ENCODE measurements around the gene MAGI2. TPM values are rescaled to one million over a fixed set of nuclear protein-coding genes. Genes with fewer than 3 reads are reported as not detected.
A peak's percentile ranks its signal among the peaks of the same experiment; 100 is the strongest.

MAGI2 gene
- total RNA-seq, 4 donors from 2014 or later: 0.90 to 2.4 (median 0.99) TPM

DNA sequence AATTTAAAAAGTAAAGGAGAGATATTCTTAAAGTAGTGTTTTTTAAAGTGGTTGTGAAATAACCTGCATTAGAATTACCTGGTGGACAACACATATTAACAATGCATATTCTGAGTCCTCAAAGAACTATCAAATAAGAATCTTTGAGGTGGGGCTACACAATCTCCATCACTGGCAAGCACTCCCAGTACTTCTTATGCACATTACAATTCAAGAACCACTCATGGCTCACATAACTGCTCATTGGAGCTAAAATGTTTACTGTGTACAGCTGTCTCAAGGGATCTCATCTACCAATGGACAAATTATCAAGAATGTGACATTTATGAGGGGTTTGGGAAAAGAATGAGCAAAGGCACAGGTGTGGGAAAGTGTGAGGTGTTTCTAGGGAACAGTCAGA, 962.9 kb downstream of the MAGI2 start:
- in situ Hi-C loops (cut with MboI; ENCODE audit: low sequenced_read_pairs in 4 of 4): no loop called here
- Histone ChIP-seq H3K27ac (no peak overlapping the region), H3K9me3 (no peaks in the 10 kb centered on the region), H3K36me3 (no peaks in the 10 kb centered on the region), H3K27me3 (no peaks in the 10 kb centered on the region), H3K4me1 (peaks cover 0 to 12% of the 10 kb centered on the region in 2 donors), H3K4me3 (no peak overlapping the region)
- no peak for ATAC-seq
- TF ChIP-seq, protein P1, sequence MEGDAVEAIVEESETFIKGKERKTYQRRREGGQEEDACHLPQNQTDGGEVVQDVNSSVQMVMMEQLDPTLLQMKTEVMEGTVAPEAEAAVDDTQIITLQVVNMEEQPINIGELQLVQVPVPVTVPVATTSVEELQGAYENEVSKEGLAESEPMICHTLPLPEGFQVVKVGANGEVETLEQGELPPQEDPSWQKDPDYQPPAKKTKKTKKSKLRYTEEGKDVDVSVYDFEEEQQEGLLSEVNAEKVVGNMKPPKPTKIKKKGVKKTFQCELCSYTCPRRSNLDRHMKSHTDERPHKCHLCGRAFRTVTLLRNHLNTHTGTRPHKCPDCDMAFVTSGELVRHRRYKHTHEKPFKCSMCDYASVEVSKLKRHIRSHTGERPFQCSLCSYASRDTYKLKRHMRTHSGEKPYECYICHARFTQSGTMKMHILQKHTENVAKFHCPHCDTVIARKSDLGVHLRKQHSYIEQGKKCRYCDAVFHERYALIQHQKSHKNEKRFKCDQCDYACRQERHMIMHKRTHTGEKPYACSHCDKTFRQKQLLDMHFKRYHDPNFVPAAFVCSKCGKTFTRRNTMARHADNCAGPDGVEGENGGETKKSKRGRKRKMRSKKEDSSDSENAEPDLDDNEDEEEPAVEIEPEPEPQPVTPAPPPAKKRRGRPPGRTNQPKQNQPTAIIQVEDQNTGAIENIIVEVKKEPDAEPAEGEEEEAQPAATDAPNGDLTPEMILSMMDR (IDR thresholded peaks at IDR 0.05 in 4 of 5, conservative IDR thresholded peaks at IDR 0.05 in 1 of 5): no peak
- no peak for TF ChIP-seq POLR2A (IDR thresholded peaks at IDR 0.05)
- DNase-seq: no peak
- intact Hi-C loops (cut with DNase I; ENCODE audit: low total_unique reads): no loop called here

DNA sequence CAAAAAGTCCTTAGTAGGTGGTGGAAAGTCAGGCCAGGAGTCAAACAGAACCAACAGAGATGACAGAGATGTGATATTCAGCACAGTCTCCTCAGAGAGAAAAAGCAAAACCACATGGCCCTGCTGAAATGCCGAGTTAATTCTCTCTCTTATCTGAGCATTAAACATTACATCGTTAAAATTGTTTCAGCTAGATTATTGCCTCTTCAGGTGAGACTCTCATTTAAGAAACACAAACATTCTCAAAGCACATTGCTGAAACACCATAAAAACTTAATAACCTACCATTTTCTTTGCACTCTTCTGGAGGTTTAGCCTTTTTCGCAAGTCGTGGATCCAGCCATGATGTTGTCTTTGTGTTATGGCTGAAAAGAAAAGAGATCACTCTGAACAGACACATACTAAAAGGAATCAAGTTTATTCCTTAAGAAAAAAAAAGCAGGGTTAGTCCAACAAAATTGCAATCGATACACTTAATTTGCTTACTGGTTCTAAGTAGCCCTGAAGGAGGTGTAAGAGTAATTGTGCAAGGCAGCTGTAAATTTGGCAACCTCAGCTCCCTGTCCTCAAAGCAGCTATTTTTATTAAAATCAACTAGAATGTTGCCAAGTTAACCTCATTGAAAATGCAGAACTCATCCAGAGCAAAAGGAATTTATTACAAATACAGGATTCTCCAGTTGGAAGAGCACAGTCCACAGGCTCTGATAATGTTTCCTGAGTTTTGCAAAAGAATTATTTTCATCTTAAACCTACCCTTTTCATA, 963.8 kb downstream of the MAGI2 start:
- TF ChIP-seq, protein P1 (IDR thresholded peaks at IDR 0.05 in 4 of 5, conservative IDR thresholded peaks at IDR 0.05 in 1 of 5): no peak
- no peak for TF ChIP-seq POLR2A (IDR thresholded peaks at IDR 0.05)
- Histone ChIP-seq H3K4me1 (peaks cover 0 to 12% of the 10 kb centered on the region in 2 donors), H3K9me3 (no peaks in the 10 kb centered on the region), H3K36me3 (no peaks in the 10 kb centered on the region), H3K27ac (no peak overlapping the region), H3K4me3 (no peak overlapping the region), H3K27me3 (no peaks in the 10 kb centered on the region)
- intact Hi-C loops (cut with DNase I; ENCODE audit: low total_unique reads): no loop called here
- in situ Hi-C loops (cut with MboI; ENCODE audit: low sequenced_read_pairs in 4 of 4): no loop called here
- DNase-seq (no peak), ATAC-seq (no peak)

DNA sequence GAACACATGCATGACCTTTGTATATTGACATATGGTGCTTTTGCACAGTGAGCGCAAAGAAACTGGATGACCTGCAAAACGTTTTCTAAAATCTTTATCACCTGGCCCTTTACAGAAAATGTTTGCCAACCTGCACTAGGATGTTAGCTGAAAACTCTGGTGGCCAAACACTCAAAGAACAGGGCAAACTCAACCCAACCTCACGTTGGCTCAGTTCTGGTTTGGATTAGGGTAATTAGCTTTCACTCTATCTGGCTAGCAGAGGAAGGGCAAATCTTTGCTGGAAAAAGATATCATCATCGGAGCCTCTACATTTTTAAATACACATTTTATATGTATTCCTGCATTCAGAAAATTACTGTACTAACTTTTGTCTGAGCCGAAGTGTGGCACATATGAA, 966.0 kb downstream of the MAGI2 start:
- TF ChIP-seq POLR2A (IDR thresholded peaks at IDR 0.05): no peak
- TF ChIP-seq, protein P1 (IDR thresholded peaks at IDR 0.05 in 4 of 5, conservative IDR thresholded peaks at IDR 0.05 in 1 of 5): no peak
- Histone ChIP-seq H3K36me3 (no peaks in the 10 kb centered on the region), H3K27me3 (no peaks in the 10 kb centered on the region), H3K4me3 (no peak overlapping the region), H3K4me1 (no peaks in the 10 kb centered on the region), H3K9me3 (no peaks in the 10 kb centered on the region), H3K27ac (no peak overlapping the region)
- intact Hi-C loops (cut with DNase I; ENCODE audit: low total_unique reads) (no loop called here), in situ Hi-C loops (cut with MboI; ENCODE audit: low sequenced_read_pairs in 4 of 4) (no loop called here)
- ATAC-seq (no peak), DNase-seq (no peak)

DNA sequence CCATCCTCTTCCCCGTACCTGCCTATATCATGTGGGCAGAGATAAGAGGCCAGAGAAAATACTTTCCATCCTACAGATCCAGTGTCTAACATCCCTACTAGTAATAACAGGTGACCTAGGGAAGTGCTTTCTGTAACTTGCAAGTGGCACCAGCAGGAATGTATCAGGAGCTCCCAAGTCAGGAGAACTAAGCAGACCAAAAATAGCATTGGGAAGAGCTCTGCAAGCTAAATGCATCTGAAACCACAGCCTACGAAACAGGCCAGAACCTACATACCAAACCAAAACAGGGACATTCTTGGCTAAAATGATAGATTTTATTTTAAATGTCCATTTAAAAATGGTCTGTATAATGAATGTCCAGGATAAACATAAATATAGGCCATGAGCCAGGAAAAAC, 974.1 kb downstream of the MAGI2 start:
- H3K27me3 ChIP-seq: no peaks in the 10 kb centered on the region
- H3K36me3 ChIP-seq: no peaks in the 10 kb centered on the region
- in situ Hi-C loops (cut with MboI; ENCODE audit: low sequenced_read_pairs in 4 of 4): no loop called here
- H3K9me3 ChIP-seq: no peaks in the 10 kb centered on the region
- no peak for DNase-seq
- peaks cover 6 to 13% of the 10 kb centered on the region in 2 donors for H3K4me1 ChIP-seq
- no peak for TF ChIP-seq POLR2A (IDR thresholded peaks at IDR 0.05)
- TF ChIP-seq, protein P1 (IDR thresholded peaks at IDR 0.05 in 4 of 5, conservative IDR thresholded peaks at IDR 0.05 in 1 of 5): no peak
- intact Hi-C loops (cut with DNase I; ENCODE audit: low total_unique reads): no loop called here
- H3K4me3 ChIP-seq: no peak overlapping the region
- peak; percentile 49 to 83 for ATAC-seq
- no peak overlapping the region for H3K27ac ChIP-seq
